GM12892 (cell line): ENCODE data around the gene DAB1.

Experiments used
- POLR2A ChIP-seq: IDR thresholded peaks from 2 replicates; pipeline ENCODE4 v1.6.1; 2011; ENCODE audit warnings: low read depth, low read length, control low read depth
- TAF1 ChIP-seq: IDR thresholded peaks from 2 replicates; pipeline ENCODE4 v1.6.1; 2011; ENCODE audit warnings: low read depth, mild to moderate bottlenecking, control low read depth, low read length, borderline replicate concordance

DNA sequence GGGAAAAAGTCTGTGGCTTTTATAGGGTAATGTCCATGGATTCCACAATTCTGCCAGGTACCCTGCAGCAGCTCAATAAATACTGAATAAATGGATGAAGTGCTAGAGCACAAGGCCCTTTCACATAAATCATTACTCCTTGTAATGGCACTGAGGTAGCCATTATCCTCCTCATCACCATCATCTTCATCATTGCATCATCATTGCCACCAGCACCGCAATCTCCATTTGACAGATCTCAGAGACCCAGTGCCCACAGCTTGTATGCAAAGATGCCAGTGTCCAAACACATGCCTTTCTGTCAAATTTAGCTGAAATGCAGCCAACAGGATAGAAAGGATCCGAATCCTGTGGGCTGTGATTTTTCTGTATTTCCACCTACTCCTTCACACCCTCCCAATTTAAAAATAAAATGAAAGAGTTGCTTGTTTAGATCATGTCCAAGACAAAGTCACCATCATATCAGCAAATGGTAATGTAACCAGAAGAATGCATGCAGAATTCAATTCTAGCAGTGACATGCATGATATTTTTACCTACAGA is 17.4 kb downstream of the DAB1 start:
- TF ChIP-seq TAF1 (no peak), POLR2A (no peak)
